Measurements from ENCODE around the gene MEN1. TPM values are rescaled to one million over a fixed set of nuclear protein-coding genes. Genes with fewer than 3 reads are reported as not detected.

Gene MEN1
- total and polyA plus RNA-seq, 9 of the 15 experiments (the other 6 are each of a cell fraction or from before 2014, with no cell fraction given): 3.4 to 57.2 (median 19.3) TPM

DNA sequence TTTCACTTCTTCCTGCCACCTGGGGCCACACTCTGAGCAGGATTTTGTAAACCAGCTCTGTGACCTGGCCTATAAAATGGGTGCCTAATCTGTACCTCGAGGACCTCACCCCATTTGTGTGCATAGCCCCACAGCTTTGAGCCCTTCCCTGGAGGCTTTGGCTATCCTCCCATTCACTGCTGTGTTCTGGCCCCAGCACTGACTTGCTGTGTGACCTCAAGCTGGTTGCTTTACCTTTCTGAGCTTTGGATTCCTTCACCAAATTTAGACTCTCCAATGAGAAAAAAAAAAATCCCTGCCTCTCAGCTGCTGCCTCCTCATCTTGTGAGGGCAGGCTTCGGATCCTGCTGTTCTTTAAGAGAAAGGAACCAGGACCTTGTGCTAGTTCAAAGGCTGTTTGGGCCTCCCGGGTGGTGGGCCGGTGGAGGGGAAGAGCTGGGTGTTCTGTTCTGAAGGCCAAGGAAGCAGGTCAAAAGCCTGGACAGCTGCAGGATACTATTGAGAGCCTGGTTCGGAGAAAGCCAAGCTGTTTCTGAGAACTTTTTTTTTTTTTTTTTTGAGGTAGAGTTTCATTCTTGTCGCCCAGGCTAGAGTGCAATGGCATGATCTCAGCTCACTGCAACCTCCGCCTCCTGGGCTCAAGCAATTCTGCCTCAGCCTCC, 49.5 kb downstream of the MEN1 start (continued):
- TF ChIP-seq, protein P1, sequence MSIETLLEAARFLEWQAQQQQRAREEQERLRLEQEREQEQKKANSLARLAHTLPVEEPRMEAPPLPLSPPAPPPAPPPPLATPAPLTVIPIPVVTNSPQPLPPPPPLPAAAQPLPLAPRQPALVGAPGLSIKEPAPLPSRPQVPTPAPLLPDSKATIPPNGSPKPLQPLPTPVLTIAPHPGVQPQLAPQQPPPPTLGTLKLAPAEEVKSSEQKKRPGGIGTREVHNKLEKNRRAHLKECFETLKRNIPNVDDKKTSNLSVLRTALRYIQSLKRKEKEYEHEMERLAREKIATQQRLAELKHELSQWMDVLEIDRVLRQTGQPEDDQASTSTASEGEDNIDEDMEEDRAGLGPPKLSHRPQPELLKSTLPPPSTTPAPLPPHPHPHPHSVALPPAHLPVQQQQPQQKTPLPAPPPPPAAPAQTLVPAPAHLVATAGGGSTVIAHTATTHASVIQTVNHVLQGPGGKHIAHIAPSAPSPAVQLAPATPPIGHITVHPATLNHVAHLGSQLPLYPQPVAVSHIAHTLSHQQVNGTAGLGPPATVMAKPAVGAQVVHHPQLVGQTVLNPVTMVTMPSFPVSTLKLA (conservative IDR thresholded peaks at IDR 0.05): no peak
- TF ChIP-seq HDAC2 (IDR thresholded peaks at IDR 0.05) (peak; percentile 88; the same call in 1 of the 2 replicates), ILF3 (IDR thresholded peaks at IDR 0.05; ENCODE audit: borderline replicate concordance) (no peak), SP1 (CRISPR knock-in tag; IDR thresholded peaks at IDR 0.05) (no peak), BCOR (IDR thresholded peaks at IDR 0.05) (peak; percentile 99), FOXM1 (IDR thresholded peaks at IDR 0.05; ENCODE audit: low read depth) (0 out of 2 replicates have a peak, but pooled peaks have one; percentile 38), FOXM1 (CRISPR knock-in tag; IDR thresholded peaks at IDR 0.05; ENCODE audit: low read depth) (no peak), NFATC3 (IDR thresholded peaks at IDR 0.05) (no peak), ETV6 (IDR thresholded peaks at IDR 0.05; ENCODE audit: borderline replicate concordance in 1 of 2, low read depth in 2 of 2, low read length in 1 of 2) (no peak), ETV6 (CRISPR knock-in tag; IDR thresholded peaks at IDR 0.05; ENCODE audit: borderline replicate concordance) (no peak), ZFP36 (IDR thresholded peaks at IDR 0.05; ENCODE audit: low read depth, low read length, partially characterized antibody) (peak; percentile 94), TEAD2 (tag; IDR thresholded peaks at IDR 0.05) (no peak), ARNT (IDR thresholded peaks at IDR 0.05) (no peak), HIVEP1 (CRISPR knock-in tag; IDR thresholded peaks at IDR 0.05) (no peak), NUFIP1 (IDR thresholded peaks at IDR 0.05; ENCODE audit: partially characterized antibody) (no peak), CBFA2T2 (conservative IDR thresholded peaks at IDR 0.05) (no peak), RBM25 (IDR thresholded peaks at IDR 0.05; ENCODE audit: low read depth, low read length, severe bottlenecking) (peak; percentile 85), ZNF586 (CRISPR knock-in tag; conservative IDR thresholded peaks at IDR 0.05) (no peak), HDGF (IDR thresholded peaks at IDR 0.05) (peak; percentile 26; the same call in 1 of the 2 replicates), CBX8 (IDR thresholded peaks at IDR 0.05; ENCODE audit: borderline replicate concordance, extremely low read depth, low read depth, low read length, poor library complexity, severe bottlenecking) (no peak), KDM2B (CRISPR knock-in tag; IDR thresholded peaks at IDR 0.05) (no peak), SNRNP70 (optimal IDR thresholded peaks at IDR 0.05; ENCODE audit: low read depth, low read length) (peak; percentile 17), FOSL1 (tag; conservative IDR thresholded peaks at IDR 0.05) (no peak), KAT8 (IDR thresholded peaks at IDR 0.05; ENCODE audit: low read depth) (no peak)
- TF ChIP-seq, protein P2, sequence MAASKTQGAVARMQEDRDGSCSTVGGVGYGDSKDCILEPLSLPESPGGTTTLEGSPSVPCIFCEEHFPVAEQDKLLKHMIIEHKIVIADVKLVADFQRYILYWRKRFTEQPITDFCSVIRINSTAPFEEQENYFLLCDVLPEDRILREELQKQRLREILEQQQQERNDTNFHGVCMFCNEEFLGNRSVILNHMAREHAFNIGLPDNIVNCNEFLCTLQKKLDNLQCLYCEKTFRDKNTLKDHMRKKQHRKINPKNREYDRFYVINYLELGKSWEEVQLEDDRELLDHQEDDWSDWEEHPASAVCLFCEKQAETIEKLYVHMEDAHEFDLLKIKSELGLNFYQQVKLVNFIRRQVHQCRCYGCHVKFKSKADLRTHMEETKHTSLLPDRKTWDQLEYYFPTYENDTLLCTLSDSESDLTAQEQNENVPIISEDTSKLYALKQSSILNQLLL (CRISPR knock-in tag; IDR thresholded peaks at IDR 0.05; ENCODE audit: borderline replicate concordance): no peak
- TF ChIP-seq, protein P3, sequence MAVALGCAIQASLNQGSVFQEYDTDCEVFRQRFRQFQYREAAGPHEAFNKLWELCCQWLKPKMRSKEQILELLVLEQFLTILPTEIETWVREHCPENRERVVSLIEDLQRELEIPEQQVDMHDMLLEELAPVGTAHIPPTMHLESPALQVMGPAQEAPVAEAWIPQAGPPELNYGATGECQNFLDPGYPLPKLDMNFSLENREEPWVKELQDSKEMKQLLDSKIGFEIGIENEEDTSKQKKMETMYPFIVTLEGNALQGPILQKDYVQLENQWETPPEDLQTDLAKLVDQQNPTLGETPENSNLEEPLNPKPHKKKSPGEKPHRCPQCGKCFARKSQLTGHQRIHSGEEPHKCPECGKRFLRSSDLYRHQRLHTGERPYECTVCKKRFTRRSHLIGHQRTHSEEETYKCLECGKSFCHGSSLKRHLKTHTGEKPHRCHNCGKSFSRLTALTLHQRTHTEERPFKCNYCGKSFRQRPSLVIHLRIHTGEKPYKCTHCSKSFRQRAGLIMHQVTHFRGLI (CRISPR knock-in tag; IDR thresholded peaks at IDR 0.05): no peak
